Vagina (tissue), 2 donors: Measurements from ENCODE around the gene SMIM10L1.

ENCODE experiments used
- POLR2A ChIP-seq, 2 donors: fragments of 450-650 bp; IDR thresholded peaks; one replicate each; pipeline ENCODE4 v1.6.1; 2017; ENCODE audit warnings: antibody characterized with exemption in 2 of 2, mild to moderate bottlenecking in 2 of 2, moderate library complexity in 2 of 2
- POLR2AphosphoS5 ChIP-seq, 2 donors: sonication (generic); formaldehyde crosslinking; IDR thresholded peaks; one replicate each; pipeline ENCODE4 v1.9.0; 2017; ENCODE audit warnings: antibody characterized with exemption in 2 of 2, mild to moderate bottlenecking in 2 of 2, low read depth in 1 of 2; ENCODE audit not compliant: insufficient read depth in 1 of 2
- TF ChIP-seq, protein P1 (sequence below), 3 experiments: fragments of 450-650 bp in 2 of 3; fragments of 200-600 bp in 1 of 3; sonication (generic) in 1 of 3; IDR thresholded peaks; one replicate each; pipeline ENCODE4 v1.5.1; 2017 to 2019; ENCODE audit warnings: antibody characterized with exemption in 3 of 3, mild to moderate bottlenecking in 2 of 3, moderate library complexity in 2 of 3

GRCh38 chr12:11150832-11151231 is 20.2 kb upstream of the SMIM10L1 start:
- no peak for TF ChIP-seq POLR2A (IDR thresholded peaks at IDR 0.05)
- TF ChIP-seq, protein P1, sequence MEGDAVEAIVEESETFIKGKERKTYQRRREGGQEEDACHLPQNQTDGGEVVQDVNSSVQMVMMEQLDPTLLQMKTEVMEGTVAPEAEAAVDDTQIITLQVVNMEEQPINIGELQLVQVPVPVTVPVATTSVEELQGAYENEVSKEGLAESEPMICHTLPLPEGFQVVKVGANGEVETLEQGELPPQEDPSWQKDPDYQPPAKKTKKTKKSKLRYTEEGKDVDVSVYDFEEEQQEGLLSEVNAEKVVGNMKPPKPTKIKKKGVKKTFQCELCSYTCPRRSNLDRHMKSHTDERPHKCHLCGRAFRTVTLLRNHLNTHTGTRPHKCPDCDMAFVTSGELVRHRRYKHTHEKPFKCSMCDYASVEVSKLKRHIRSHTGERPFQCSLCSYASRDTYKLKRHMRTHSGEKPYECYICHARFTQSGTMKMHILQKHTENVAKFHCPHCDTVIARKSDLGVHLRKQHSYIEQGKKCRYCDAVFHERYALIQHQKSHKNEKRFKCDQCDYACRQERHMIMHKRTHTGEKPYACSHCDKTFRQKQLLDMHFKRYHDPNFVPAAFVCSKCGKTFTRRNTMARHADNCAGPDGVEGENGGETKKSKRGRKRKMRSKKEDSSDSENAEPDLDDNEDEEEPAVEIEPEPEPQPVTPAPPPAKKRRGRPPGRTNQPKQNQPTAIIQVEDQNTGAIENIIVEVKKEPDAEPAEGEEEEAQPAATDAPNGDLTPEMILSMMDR (IDR thresholded peaks at IDR 0.05), result no peak
- no peak for TF ChIP-seq POLR2AphosphoS5 (IDR thresholded peaks at IDR 0.05; ENCODE audit: insufficient read depth in 1 of 2, low read depth in 1 of 2)
